Smooth muscle cell (in vitro differentiated cells): ENCODE measurements around the gene TDRD3. TPM values are rescaled to one million over a fixed set of nuclear protein-coding genes. Genes with fewer than 3 reads are reported as not detected.

Experiments used
- DNase-seq: peaks from one replicate; lab custom pipeline; 2025; ENCODE audit not compliant: unreplicated experiment; lab: John Stamatoyannopoulos, UW
- H2AFZ ChIP-seq: fragments of 200-600 bp; sonication (generic); 2 replicates; pipeline ENCODE4 v1.6.0; 2016; ENCODE audit warnings: antibody characterized with exemption, low read depth, mild to moderate bottlenecking
- H3F3A ChIP-seq: fragments of 200-600 bp; sonication (generic); 2 replicates; pipeline ENCODE4 v1.6.0; 2017; ENCODE audit warnings: antibody characterized with exemption, low read depth
- H3K27ac ChIP-seq: fragments of 200-600 bp; sonication (generic); 2 replicates; pipeline ENCODE4 v1.5.1; 2016; ENCODE audit warnings: low read depth, mild to moderate bottlenecking
- H3K27me3 ChIP-seq: fragments of 200-600 bp; sonication (generic); 2 replicates; pipeline ENCODE4 v1.6.1; 2016; ENCODE audit warnings: low read depth, mild to moderate bottlenecking
- H3K36me3 ChIP-seq: fragments of 200-600 bp; sonication (generic); 2 replicates; pipeline ENCODE4 v1.5.1; 2016; ENCODE audit warnings: low read depth
- H3K4me1 ChIP-seq: fragments of 200-600 bp; sonication (generic); 2 replicates; pipeline ENCODE4 v1.5.1; 2016; ENCODE audit warnings: low read depth
- H3K4me2 ChIP-seq: fragments of 200-600 bp; sonication (generic); 2 replicates; pipeline ENCODE4 v1.6.0; 2016; ENCODE audit warnings: mild to moderate bottlenecking
- H3K4me3 ChIP-seq: fragments of 200-600 bp; sonication (generic); 2 replicates; pipeline ENCODE4 v1.5.1; 2016; ENCODE audit warnings: mild to moderate bottlenecking
- H3K79me2 ChIP-seq: fragments of 200-600 bp; sonication (generic); 2 replicates; pipeline ENCODE4 v1.6.0; 2016; ENCODE audit warnings: low read depth, mild to moderate bottlenecking
- H3K9ac ChIP-seq: fragments of 200-600 bp; sonication (generic); 2 replicates; pipeline ENCODE4 v1.6.0; 2016; ENCODE audit warnings: low read depth
- H3K9me3 ChIP-seq: fragments of 200-600 bp; sonication (generic); replicated peaks from 2 replicates; pipeline ENCODE4 v1.5.1; 2016; ENCODE audit warnings: low read depth
- H4K20me1 ChIP-seq: fragments of 200-600 bp; sonication (generic); 2 replicates; pipeline ENCODE4 v1.6.0; 2016; ENCODE audit warnings: low read depth
- CTCF ChIP-seq: fragments of 200-600 bp; sonication (generic); IDR thresholded peaks from 2 replicates; pipeline ENCODE4 v1.5.1; 2017; ENCODE audit warnings: borderline replicate concordance, mild to moderate bottlenecking, antibody characterized with exemption; ENCODE audit not compliant: insufficient read depth, poor library complexity, severe bottlenecking
- WGBS: methylation state at CpG from one replicate; pipeline ENCODE4 v1.1.7; 2016; ENCODE audit warnings: low lambda C conversion rate; 5-methylcytosine and 5-hydroxymethylcytosine counted together
- polyA plus RNA-seq: library from polyadenylated mRNA; unstranded; fragments of >200 nt; fragmentation: Nextera tagmentation; extraction: Ambion mirVana; gene quantifications from 2 replicates; pipeline ENCODE4 v1.2.1, GENCODE V29; 2016
- total RNA-seq: library from RNA; depleted of rRNA; stranded (reverse); fragments of >200 nt; gene quantifications from 2 replicates; pipeline ENCODE4 v1.2.3, GENCODE V29; 2014

The TDRD3 gene
- total and polyA plus RNA-seq, 2 experiments from 2014 or later: 7.3 to 20.4 TPM

GRCh38 chr13:60492187-60492586 is 95.2 kb downstream of the TDRD3 start:
- DNase-seq: no peak
- no peak overlapping the region for H3K9ac ChIP-seq
- no peak overlapping the region for H2AFZ ChIP-seq
- H3K27me3 ChIP-seq: no peaks in the 10 kb centered on the region
- H3K4me1 ChIP-seq: no peaks in the 10 kb centered on the region
- no peaks in the 10 kb centered on the region for H4K20me1 ChIP-seq
- no peaks in the 10 kb centered on the region for H3K9me3 ChIP-seq
- no peak overlapping the region for H3K27ac ChIP-seq
- peaks cover 4% of the 10 kb centered on the region for H3K36me3 ChIP-seq
- H3K4me2 ChIP-seq: no peak overlapping the region
- no peaks in the 10 kb centered on the region for H3F3A ChIP-seq
- H3K4me3 ChIP-seq: no peak overlapping the region
- TF ChIP-seq CTCF: no peak
- no peaks in the 10 kb centered on the region for H3K79me2 ChIP-seq

DNA sequence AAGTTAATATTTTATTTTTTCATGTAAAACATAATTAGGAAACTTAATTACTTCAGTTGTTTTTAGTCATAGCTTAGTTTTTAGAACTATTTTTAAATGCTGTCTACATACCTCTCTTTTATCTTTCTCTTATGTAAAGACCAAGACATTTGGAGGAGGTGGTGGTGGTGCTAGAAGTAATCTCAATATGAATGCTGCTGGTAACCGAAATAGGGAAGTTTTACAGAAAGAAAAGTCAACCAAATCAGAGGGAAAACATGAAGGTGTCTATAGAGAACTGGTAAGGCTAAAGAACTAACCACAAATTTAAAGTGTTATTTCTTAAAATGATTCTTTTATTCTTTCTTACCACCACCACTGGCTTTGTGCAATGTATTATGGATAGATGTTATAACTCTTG is 97.3 kb downstream of the TDRD3 start:
- Histone ChIP-seq H3K36me3 (peaks cover 4% of the 10 kb centered on the region), H3K27me3 (no peaks in the 10 kb centered on the region), H3K4me3 (no peak overlapping the region), H3K9ac (no peak overlapping the region), H3K79me2 (no peaks in the 10 kb centered on the region), H3F3A (no peaks in the 10 kb centered on the region), H3K4me2 (no peak overlapping the region), H2AFZ (no peak overlapping the region), H4K20me1 (no peaks in the 10 kb centered on the region), H3K4me1 (no peaks in the 10 kb centered on the region), H3K9me3 (no peaks in the 10 kb centered on the region), H3K27ac (no peak overlapping the region)
- 89% methylated on average over 1 of the region's 1 CpG for WGBS
- no peak for DNase-seq
- TF ChIP-seq CTCF: no peak

DNA sequence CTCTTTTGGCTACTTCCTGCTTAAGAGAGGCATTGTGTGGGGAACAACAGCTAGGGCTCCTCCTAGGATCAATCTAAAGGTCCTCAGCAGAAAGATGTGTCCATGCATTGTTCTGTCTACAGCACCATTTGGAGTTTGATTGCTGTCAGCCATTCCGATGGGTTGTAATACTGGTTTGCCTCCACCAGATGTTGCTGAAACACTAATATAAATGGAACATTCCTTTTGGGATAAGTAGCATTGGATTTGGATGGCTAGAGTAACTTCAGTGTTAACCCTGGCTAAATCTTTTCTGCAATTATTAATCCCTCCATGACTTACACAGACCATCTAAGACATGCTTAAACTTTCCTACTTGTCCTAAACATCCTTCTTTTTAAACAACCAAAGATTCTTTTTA is 104.2 kb downstream of the TDRD3 start:
- TF ChIP-seq CTCF: no peak
- Histone ChIP-seq H2AFZ (no peak overlapping the region), H3K9ac (no peak overlapping the region), H3K27me3 (no peaks in the 10 kb centered on the region), H3K79me2 (no peaks in the 10 kb centered on the region), H3K36me3 (peaks cover 4% of the 10 kb centered on the region), H3F3A (no peaks in the 10 kb centered on the region), H3K27ac (no peak overlapping the region), H3K4me3 (no peak overlapping the region), H3K4me1 (no peaks in the 10 kb centered on the region), H4K20me1 (no peaks in the 10 kb centered on the region), H3K9me3 (peaks cover 17% of the 10 kb centered on the region), H3K4me2 (no peak overlapping the region)
- WGBS: 96% methylated on average over 1 of the region's 1 CpG
- DNase-seq: no peak

- peaks cover 14% of the 10 kb centered on the region for H3K4me1 ChIP-seq
- H3K9me3 ChIP-seq: no peaks in the 10 kb centered on the region
- no peak for TF ChIP-seq CTCF
- no peaks in the 10 kb centered on the region for H3K27me3 ChIP-seq
- H2AFZ ChIP-seq: no peak overlapping the region
- WGBS: 94% methylated on average over 3 of the region's 3 CpGs
- DNase-seq: no peak
- H3K9ac ChIP-seq: no peak overlapping the region
- no peaks in the 10 kb centered on the region for H3K36me3 ChIP-seq
- no peaks in the 10 kb centered on the region for H3K79me2 ChIP-seq
- H3K27ac ChIP-seq: no peak overlapping the region
- no peaks in the 10 kb centered on the region for H3F3A ChIP-seq
- H3K4me3 ChIP-seq: no peak overlapping the region
- no peak overlapping the region for H3K4me2 ChIP-seq
- no peaks in the 10 kb centered on the region for H4K20me1 ChIP-seq
Measured at GRCh38 chr13:60509601-60510386, 112.8 kb downstream of the TDRD3 start.
